ENCODE data around the gene CALHM2.

GRCh38 chr10:103454026-103454425 is 1.9 kb upstream of the CALHM2 start:
- no peak for TF ChIP-seq CTCF (IDR thresholded peaks at IDR 0.05)
- no peak for TF ChIP-seq EZH2 (IDR thresholded peaks at IDR 0.05; ENCODE audit: borderline replicate concordance, insufficient read depth, low read depth, low read length, poor library complexity, severe bottlenecking)

Data from B cell (primary cell).